AG09309 (cell line): ENCODE data around the gene XPC.

Source experiments
- DNase-seq: peaks from one replicate; pipeline ENCODE4 v3.0.0-alpha.2; 2010; ENCODE audit warnings: low read depth
- H3K4me3 ChIP-seq: 2 replicates; pipeline ENCODE4 v1.5.1; 2011; ENCODE audit warnings: mild to moderate bottlenecking, low read depth, low read length, moderate library complexity; ENCODE audit not compliant: control insufficient read depth
- TF ChIP-seq, protein P1 (sequence below): IDR thresholded peaks from 2 replicates; pipeline ENCODE4 v1.5.1; 2011; ENCODE audit warnings: mild to moderate bottlenecking, low read depth, low read length, inconsistent platforms; ENCODE audit not compliant: insufficient read depth, control insufficient read depth; ENCODE audit errors: missing control alignments

Gene XPC

DNA sequence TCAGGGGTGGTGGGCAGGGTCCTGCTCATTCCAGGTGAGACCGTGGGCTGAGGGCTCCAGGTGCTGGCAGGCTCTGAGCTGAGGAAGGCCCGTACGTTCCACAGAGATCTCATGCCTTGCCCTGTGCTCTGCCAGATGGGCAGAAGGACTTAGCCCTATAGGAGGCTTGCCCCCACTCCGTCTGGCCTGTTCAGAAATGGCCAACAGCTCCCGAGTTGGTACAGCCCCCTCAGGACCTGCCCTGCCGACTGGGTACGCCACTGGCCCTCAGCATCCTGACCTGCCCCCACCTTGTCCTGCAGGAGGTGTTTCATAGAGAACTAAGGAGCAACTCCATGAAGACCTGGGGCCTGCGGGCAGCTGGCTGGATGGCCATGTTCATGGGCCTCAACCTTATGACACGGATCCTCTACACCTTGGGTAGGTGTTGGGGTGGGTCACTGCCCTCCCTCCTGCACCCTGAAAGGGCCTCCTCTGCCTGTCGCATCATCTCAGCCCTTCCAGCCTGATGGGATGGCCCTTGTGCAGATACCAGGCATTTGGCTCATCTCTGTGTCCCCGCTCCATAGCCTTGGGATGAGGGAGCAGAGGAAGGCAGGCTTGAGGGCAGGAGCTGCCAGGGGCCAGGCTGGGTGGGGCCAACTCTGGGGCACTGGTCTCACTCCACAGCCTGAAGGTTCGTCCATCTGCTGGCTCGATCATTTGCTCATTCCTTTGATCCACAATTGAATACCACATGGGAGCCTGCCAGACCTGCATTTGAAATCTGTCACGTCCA lies 39.3 kb downstream of the XPC start:
- TF ChIP-seq, protein P1, sequence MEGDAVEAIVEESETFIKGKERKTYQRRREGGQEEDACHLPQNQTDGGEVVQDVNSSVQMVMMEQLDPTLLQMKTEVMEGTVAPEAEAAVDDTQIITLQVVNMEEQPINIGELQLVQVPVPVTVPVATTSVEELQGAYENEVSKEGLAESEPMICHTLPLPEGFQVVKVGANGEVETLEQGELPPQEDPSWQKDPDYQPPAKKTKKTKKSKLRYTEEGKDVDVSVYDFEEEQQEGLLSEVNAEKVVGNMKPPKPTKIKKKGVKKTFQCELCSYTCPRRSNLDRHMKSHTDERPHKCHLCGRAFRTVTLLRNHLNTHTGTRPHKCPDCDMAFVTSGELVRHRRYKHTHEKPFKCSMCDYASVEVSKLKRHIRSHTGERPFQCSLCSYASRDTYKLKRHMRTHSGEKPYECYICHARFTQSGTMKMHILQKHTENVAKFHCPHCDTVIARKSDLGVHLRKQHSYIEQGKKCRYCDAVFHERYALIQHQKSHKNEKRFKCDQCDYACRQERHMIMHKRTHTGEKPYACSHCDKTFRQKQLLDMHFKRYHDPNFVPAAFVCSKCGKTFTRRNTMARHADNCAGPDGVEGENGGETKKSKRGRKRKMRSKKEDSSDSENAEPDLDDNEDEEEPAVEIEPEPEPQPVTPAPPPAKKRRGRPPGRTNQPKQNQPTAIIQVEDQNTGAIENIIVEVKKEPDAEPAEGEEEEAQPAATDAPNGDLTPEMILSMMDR, result no peak
- no peak overlapping the region for H3K4me3 ChIP-seq
- DNase-seq, result no peak

- H3K4me3 ChIP-seq, result no peak overlapping the region
- TF ChIP-seq, protein P1, result no peak
- no peak for DNase-seq
Observed at GRCh38 chr3:14138109-14138877, 40.1 kb downstream of the XPC start.

- H3K4me3 ChIP-seq, result no peak overlapping the region
- no peak for DNase-seq
- TF ChIP-seq, protein P1, result no peak
Observed at GRCh38 chr3:14137445-14137844, 41.0 kb downstream of the XPC start.

DNA sequence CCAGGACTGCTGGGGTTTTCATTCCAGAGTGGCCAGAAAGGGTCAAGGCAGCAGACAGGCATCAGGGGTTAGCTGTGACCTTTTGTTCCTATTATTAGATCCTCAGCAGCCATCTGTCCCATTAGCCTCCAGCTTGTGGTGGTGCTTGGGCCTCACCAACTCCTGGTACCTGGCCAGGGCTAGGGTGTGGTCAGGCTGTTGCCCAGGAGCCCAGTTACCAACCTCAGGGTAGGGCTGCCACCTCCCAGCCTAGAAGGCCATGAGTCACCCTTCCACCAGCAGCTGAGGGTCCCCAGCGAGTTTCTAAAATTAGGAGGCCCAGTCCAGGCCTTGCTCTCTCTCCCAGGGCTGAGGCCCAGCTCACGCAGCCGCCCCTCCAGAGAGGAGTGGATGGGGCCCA lies 41.4 kb downstream of the XPC start:
- H3K4me3 ChIP-seq, result no peak overlapping the region
- DNase-seq, result no peak
- TF ChIP-seq, protein P1, result no peak

GRCh38 chr3:14135581-14135980 lies 42.8 kb downstream of the XPC start:
- DNase-seq, result no peak
- TF ChIP-seq, protein P1, result no peak

DNA sequence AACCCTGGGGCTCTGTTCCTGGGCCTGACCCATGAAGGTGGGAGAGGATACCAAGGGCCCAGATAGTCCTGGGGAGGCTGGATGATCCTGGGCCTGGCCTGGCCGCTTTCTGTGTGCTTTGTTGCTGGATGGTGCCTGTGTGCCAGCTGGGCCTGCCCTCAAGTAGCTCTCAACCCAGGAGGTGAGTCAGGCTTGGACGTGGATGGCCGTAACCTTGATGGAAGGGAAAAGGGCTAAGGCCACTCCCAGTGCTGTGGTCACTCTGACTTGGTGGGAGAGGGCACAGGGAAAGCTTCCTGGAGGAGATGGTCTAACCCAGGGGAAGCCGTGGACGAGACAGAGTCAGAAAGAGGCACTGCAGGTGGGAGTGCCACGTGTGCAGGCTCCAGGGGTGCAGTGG lies 44.1 kb downstream of the XPC start:
- H3K4me3 ChIP-seq, result no peak overlapping the region
- DNase-seq, result no peak
- TF ChIP-seq, protein P1, result no peak

More at GRCh38 chr3:14135581-14135980, 42.8 kb downstream of the XPC start:
- no peak overlapping the region for H3K4me3 ChIP-seq
